GM06990 (cell line): ENCODE measurements around the gene FBXL17.

ENCODE experiments used
- DNase-seq: peaks from one replicate; pipeline ENCODE4 v3.0.0-alpha.2; 2011; ENCODE audit not compliant: insufficient read length; ENCODE audit errors: extremely low read depth
- H3K27me3 ChIP-seq: replicated peaks from 2 replicates; pipeline ENCODE4 v1.6.0; 2011; ENCODE audit warnings: low read length; ENCODE audit not compliant: control insufficient read depth, insufficient read depth
- H3K36me3 ChIP-seq: 2 replicates; pipeline ENCODE4 v1.5.1; 2011; ENCODE audit warnings: low read length; ENCODE audit not compliant: control insufficient read depth, insufficient read depth
- H3K4me3 ChIP-seq: replicated peaks from 2 replicates; pipeline ENCODE4 v1.5.1; 2011; ENCODE audit warnings: low read depth, mild to moderate bottlenecking, control low read depth, low read length
- CTCF ChIP-seq: IDR thresholded peaks from 2 replicates; pipeline ENCODE4 v1.5.1; 2011; ENCODE audit warnings: low read length, control low read depth, mild to moderate bottlenecking, inconsistent platforms; ENCODE audit not compliant: insufficient read depth, poor library complexity, severe bottlenecking

The FBXL17 gene

GRCh38 chr5:107812570-107813141 is 569.2 kb downstream of the FBXL17 start:
- H3K4me3 ChIP-seq, result 0 out of 2 replicates have a peak overlapping the region, but pooled peaks have one; percentile 3
- no peaks in the 10 kb centered on the region for H3K27me3 ChIP-seq
- DNase-seq, result peak; percentile 69
- no peak for TF ChIP-seq CTCF
- H3K36me3 ChIP-seq, result no peaks in the 10 kb centered on the region

GRCh38 chr5:107809201-107810034 is 572.5 kb downstream of the FBXL17 start:
- Histone ChIP-seq H3K4me3 (no peak overlapping the region), H3K27me3 (no peaks in the 10 kb centered on the region), H3K36me3 (no peaks in the 10 kb centered on the region)
- DNase-seq, result no peak
- no peak for TF ChIP-seq CTCF
